GM06990 (cell line): ENCODE measurements around the gene RHOBTB1.

Experiments used
- DNase-seq: peaks from one replicate; pipeline ENCODE4 v3.0.0-alpha.2; 2011; ENCODE audit not compliant: insufficient read length; ENCODE audit errors: extremely low read depth
- H3K27me3 ChIP-seq: replicated peaks from 2 replicates; pipeline ENCODE4 v1.6.0; 2011; ENCODE audit warnings: low read length; ENCODE audit not compliant: control insufficient read depth, insufficient read depth
- H3K36me3 ChIP-seq: 2 replicates; pipeline ENCODE4 v1.5.1; 2011; ENCODE audit warnings: low read length; ENCODE audit not compliant: control insufficient read depth, insufficient read depth
- H3K4me3 ChIP-seq: replicated peaks from 2 replicates; pipeline ENCODE4 v1.5.1; 2011; ENCODE audit warnings: low read depth, mild to moderate bottlenecking, control low read depth, low read length
- CTCF ChIP-seq: IDR thresholded peaks from 2 replicates; pipeline ENCODE4 v1.5.1; 2011; ENCODE audit warnings: low read length, control low read depth, mild to moderate bottlenecking, inconsistent platforms; ENCODE audit not compliant: insufficient read depth, poor library complexity, severe bottlenecking

The RHOBTB1 gene

GRCh38 chr10:60913071-60913470 lies 30.9 kb downstream of the RHOBTB1 start:
- Histone ChIP-seq H3K36me3 (no peaks in the 10 kb centered on the region), H3K27me3 (no peaks in the 10 kb centered on the region), H3K4me3 (no peak overlapping the region)
- no peak for DNase-seq
- no peak for TF ChIP-seq CTCF

- no peak for DNase-seq
- no peak overlapping the region for H3K4me3 ChIP-seq
- no peaks in the 10 kb centered on the region for H3K27me3 ChIP-seq
- no peak for TF ChIP-seq CTCF
- H3K36me3 ChIP-seq = no peaks in the 10 kb centered on the region
Observed at GRCh38 chr10:60911715-60912114, 32.3 kb downstream of the RHOBTB1 start.

GRCh38 chr10:60911216-60911615 lies 32.8 kb downstream of the RHOBTB1 start:
- H3K36me3 ChIP-seq = no peaks in the 10 kb centered on the region
- no peaks in the 10 kb centered on the region for H3K27me3 ChIP-seq
- DNase-seq = no peak
- H3K4me3 ChIP-seq = no peak overlapping the region
- TF ChIP-seq CTCF = no peak

GRCh38 chr10:60910543-60910942 lies 33.4 kb downstream of the RHOBTB1 start:
- H3K27me3 ChIP-seq = no peaks in the 10 kb centered on the region
- no peak for DNase-seq
- no peaks in the 10 kb centered on the region for H3K36me3 ChIP-seq
- no peak overlapping the region for H3K4me3 ChIP-seq
- TF ChIP-seq CTCF = no peak

- TF ChIP-seq CTCF = no peak
- no peak for DNase-seq
- H3K4me3 ChIP-seq = no peak overlapping the region
- no peaks in the 10 kb centered on the region for H3K27me3 ChIP-seq
- H3K36me3 ChIP-seq = no peaks in the 10 kb centered on the region
Observed at GRCh38 chr10:60908896-60909295, 35.1 kb downstream of the RHOBTB1 start.

DNA sequence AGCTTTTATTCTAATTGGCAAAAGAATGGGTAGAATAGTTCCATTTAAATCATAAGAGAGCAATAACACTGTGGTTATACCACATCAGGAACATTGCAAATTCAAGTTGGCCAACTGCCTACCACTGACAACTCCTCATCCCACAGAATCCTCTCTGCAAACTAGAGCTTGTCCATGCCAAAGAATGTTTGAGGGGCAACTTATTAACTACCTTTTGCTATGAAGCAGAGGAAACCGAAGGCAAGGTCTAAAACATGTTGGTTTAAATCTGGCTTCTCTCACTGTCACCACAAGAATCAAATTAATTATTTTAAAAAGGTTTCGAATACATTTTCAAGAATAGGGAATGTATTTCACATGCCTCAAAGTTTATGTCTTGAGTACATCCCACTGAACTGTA lies 36.0 kb downstream of the RHOBTB1 start:
- DNase-seq = no peak
- TF ChIP-seq CTCF = no peak
- H3K36me3 ChIP-seq = no peaks in the 10 kb centered on the region
- H3K27me3 ChIP-seq = no peaks in the 10 kb centered on the region
- H3K4me3 ChIP-seq = no peak overlapping the region
